Activated gamma-delta T cell treated with Interleukin-2 at 50 U/mL for 16 hours (primary cell): ENCODE results near the gene STRIP2.

Experiments used
- DNase-seq: peaks from one replicate; pipeline ENCODE4 v3.0.0-alpha.2; 2020

Gene STRIP2

GRCh38 chr7:129536323-129536722 lies 102.1 kb downstream of the STRIP2 start:
- no peak for DNase-seq
